Mesothelial cell of epicardium (in vitro differentiated cells): ENCODE data around the gene TRIO. TPM values are rescaled to one million over a fixed set of nuclear protein-coding genes. Genes with fewer than 3 reads are reported as not detected.

ENCODE experiments used
- DNase-seq, 2 experiments: peaks; one replicate each; pipeline ENCODE4 v3.0.0; 2021; ENCODE audit warnings: low spot score in 2 of 2; ENCODE audit not compliant: unreplicated experiment in 2 of 2
- H3K27ac Mint-ChIP-seq: 2 replicates; pipeline ENCODE4 v1.8.0; 2021; ENCODE audit warnings: mixed read lengths
- H3K27me3 Mint-ChIP-seq: 2 replicates; pipeline ENCODE4 v1.8.0; 2021; ENCODE audit warnings: low read depth, mixed read lengths
- H3K36me3 Mint-ChIP-seq: 2 replicates; pipeline ENCODE4 v1.8.0; 2021; ENCODE audit warnings: mixed read lengths
- H3K4me1 Mint-ChIP-seq: 2 replicates; pipeline ENCODE4 v1.8.0; 2021; ENCODE audit warnings: mixed read lengths
- H3K4me3 Mint-ChIP-seq: 2 replicates; pipeline ENCODE4 v1.8.0; 2021; ENCODE audit warnings: mild to moderate bottlenecking, moderate library complexity, mixed read lengths
- H3K9me3 Mint-ChIP-seq: 2 replicates; pipeline ENCODE4 v1.8.0; 2021; ENCODE audit warnings: mixed read lengths
- CTCF ChIP-seq: fragments of 200-600 bp; sonication (generic); IDR thresholded peaks from one replicate; pipeline ENCODE4 v1.5.0; 2021; ENCODE audit warnings: antibody characterized with exemption; ENCODE audit not compliant: unreplicated experiment
- total RNA-seq: library from RNA; stranded (reverse); gene quantifications from 3 replicates; pipeline ENCODE4 v1.2.1, GENCODE V29; 2021

TRIO gene
- total RNA-seq, 1 donor from 2014 or later = 209 TPM

DNA sequence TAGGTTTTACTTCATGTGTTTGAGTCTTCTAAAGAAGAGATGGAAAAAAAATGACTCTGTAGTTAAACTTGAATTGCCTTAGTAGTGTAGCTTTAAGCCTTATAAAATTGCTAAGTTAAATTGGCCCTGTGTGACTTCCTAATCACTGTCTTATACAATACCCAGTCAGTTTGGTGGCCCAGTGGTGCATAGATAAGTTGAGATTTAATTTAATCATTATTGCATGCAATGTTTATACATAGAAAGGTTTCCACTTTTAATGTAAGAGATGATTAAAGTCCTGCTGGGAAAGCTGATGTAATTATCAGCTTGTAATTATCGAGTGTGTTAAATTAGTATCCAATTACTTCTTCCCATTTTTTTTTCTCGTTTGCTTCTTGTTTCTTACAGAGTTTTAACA is 187.1 kb downstream of the TRIO start:
- peaks cover 19% of the 10 kb centered on the region for H3K36me3 Mint-ChIP-seq
- DNase-seq = no peak
- no peaks in the 10 kb centered on the region for H3K9me3 Mint-ChIP-seq
- peaks cover 7% of the 10 kb centered on the region for H3K4me1 Mint-ChIP-seq
- no peak overlapping the region for H3K27ac Mint-ChIP-seq
- H3K27me3 Mint-ChIP-seq = no peaks in the 10 kb centered on the region
- no peak overlapping the region for H3K4me3 Mint-ChIP-seq
- no peak for TF ChIP-seq CTCF

GRCh38 chr5:14330729-14331385 is 187.7 kb downstream of the TRIO start:
- Mint-ChIP-seq H3K27ac (no peak overlapping the region), H3K9me3 (no peaks in the 10 kb centered on the region), H3K4me3 (no peak overlapping the region), H3K4me1 (peaks cover 5% of the 10 kb centered on the region), H3K27me3 (no peaks in the 10 kb centered on the region), H3K36me3 (peaks cover 17% of the 10 kb centered on the region)
- no peak for DNase-seq
- no peak for TF ChIP-seq CTCF

GRCh38 chr5:14331386-14331781 is 188.2 kb downstream of the TRIO start:
- Mint-ChIP-seq H3K9me3 (no peaks in the 10 kb centered on the region), H3K27me3 (no peaks in the 10 kb centered on the region), H3K4me3 (no peak overlapping the region), H3K4me1 (peaks cover 3% of the 10 kb centered on the region), H3K27ac (no peak overlapping the region), H3K36me3 (peaks cover 15% of the 10 kb centered on the region)
- no peak for DNase-seq
- TF ChIP-seq CTCF = no peak

DNA sequence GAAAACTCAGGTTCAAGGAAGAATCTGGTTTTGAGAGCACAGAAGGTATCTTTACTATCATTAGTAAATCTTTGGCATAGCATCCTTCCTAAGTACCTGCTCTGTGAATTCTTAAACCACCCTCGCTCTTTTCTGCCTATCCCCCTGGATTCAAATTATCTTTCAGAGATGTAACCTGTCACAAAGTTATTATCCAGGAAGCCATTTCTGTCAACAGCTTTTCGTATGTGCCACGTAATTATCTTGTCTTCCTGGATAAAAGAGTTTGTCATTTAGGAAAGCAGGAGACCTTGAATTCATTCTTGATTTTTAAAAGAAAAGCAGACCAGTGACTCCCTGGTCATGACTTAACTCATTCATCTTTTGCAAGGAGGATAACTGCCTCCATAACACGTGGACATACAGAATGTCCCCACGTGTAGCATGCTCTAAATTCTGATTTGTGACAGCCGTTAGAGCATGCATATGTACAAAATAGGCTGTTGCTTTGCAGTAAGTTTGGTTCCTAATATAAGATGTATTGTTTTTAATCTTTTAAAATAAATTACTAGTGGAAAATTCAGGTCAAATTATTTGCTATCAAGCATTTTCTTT is 189.0 kb downstream of the TRIO start:
- TF ChIP-seq CTCF = no peak
- DNase-seq = no peak
- Mint-ChIP-seq H3K9me3 (no peaks in the 10 kb centered on the region), H3K4me1 (no peaks in the 10 kb centered on the region), H3K4me3 (no peak overlapping the region), H3K27ac (no peak overlapping the region), H3K36me3 (peaks cover 18% of the 10 kb centered on the region), H3K27me3 (no peaks in the 10 kb centered on the region)

GRCh38 chr5:14332746-14333145 is 189.6 kb downstream of the TRIO start:
- H3K27ac Mint-ChIP-seq = no peak overlapping the region
- peaks cover 23% of the 10 kb centered on the region for H3K36me3 Mint-ChIP-seq

More at GRCh38 chr5:14332746-14333145, 189.6 kb downstream of the TRIO start:
- H3K4me3 Mint-ChIP-seq = no peak overlapping the region
- no peak for DNase-seq
- no peaks in the 10 kb centered on the region for H3K9me3 Mint-ChIP-seq
- H3K4me1 Mint-ChIP-seq = no peaks in the 10 kb centered on the region
- no peaks in the 10 kb centered on the region for H3K27me3 Mint-ChIP-seq
- no peak for TF ChIP-seq CTCF
